GM18519 (cell line): Measurements from ENCODE around the gene UBE2D3.

Experiments used
- ATAC-seq: cut with Tn5 transposase; IDR thresholded peaks from one replicate; pipeline ENCODE4 v1.9.1; 2021; ENCODE audit warnings: mild to moderate bottlenecking, moderate library complexity; ENCODE audit not compliant: unreplicated experiment, low FRiP score

Gene UBE2D3

GRCh38 chr4:102758241-102759160, 68.8 kb downstream of the UBE2D3 start:
- no peak for ATAC-seq

GRCh38 chr4:102757681-102758080, 69.7 kb downstream of the UBE2D3 start:
- ATAC-seq: no peak

- no peak for ATAC-seq
Measured at GRCh38 chr4:102754044-102754443, 73.3 kb downstream of the UBE2D3 start.

- ATAC-seq: no peak
Measured at GRCh38 chr4:102751941-102752340, 75.4 kb downstream of the UBE2D3 start.
